ENCODE results near the gene MRPS6. TPM values are rescaled to one million over a fixed set of nuclear protein-coding genes. Genes with fewer than 3 reads are reported as not detected.

The MRPS6 gene
- polyA plus RNA-seq, 1 donor (not counting 4 experiments of a cell fraction or from before 2014, with no cell fraction given): 41.5 TPM

DNA sequence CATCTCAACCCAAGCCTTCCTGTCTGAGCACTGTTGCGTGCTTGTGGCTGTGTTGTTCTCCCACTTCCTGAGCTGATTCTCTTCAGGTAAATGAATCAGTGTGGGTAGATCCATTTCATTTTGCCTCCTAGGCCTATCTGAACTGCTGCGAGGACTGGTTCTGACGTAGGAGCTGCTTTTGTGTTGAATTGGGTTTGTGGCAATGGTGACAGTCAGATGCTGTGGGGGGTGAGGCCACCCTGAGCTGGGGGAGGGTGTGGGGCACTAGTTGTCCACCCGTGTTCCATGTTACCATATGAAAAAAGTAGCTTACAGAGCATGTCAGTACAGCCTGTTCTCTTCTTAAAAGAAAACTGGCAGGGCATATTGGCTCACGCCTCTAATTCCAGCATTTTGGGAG is 81.5 kb downstream of the MRPS6 start:
- Histone ChIP-seq H3K36me3 (ENCODE audit: control insufficient read depth in 2 of 2, extremely low read depth in 1 of 2, insufficient read depth in 2 of 2, low read length in 2 of 2) (no peaks in the 10 kb centered on the region), H3K4me3 (ENCODE audit: control insufficient read depth in 2 of 3, extremely low read depth in 1 of 3, insufficient read depth in 2 of 3, low read depth in 1 of 3, low read length in 3 of 3) (no peak overlapping the region), H3K79me2 (ENCODE audit: control insufficient read depth, insufficient read depth, low read length) (no peaks in the 10 kb centered on the region), H4K20me1 (ENCODE audit: control insufficient read depth, extremely low read depth, insufficient read depth, low read length) (no peaks in the 10 kb centered on the region), H2AFZ (ENCODE audit: control insufficient read depth, low read length) (no peak overlapping the region), H3K27ac (ENCODE audit: control insufficient read depth, insufficient read depth, low read length) (no peak overlapping the region), H3K9me3 (ENCODE audit: control insufficient read depth, low read depth, low read length) (no peaks in the 10 kb centered on the region), H3K4me1 (ENCODE audit: control insufficient read depth, extremely low read depth, insufficient read depth, low read length) (no peaks in the 10 kb centered on the region), H3K9ac (ENCODE audit: control insufficient read depth, extremely low read depth, insufficient read depth, low read length) (no peak overlapping the region), H3K9me1 (ENCODE audit: control insufficient read depth, extremely low read depth, insufficient read depth, low read length) (no peaks in the 10 kb centered on the region), H3K4me2 (ENCODE audit: control insufficient read depth, extremely low read depth, insufficient read depth, low read depth, low read length) (no peak overlapping the region), H3K27me3 (ENCODE audit: control insufficient read depth, extremely low read depth, insufficient read depth, low read length) (no peaks in the 10 kb centered on the region)
- TF ChIP-seq EZH2 (IDR thresholded peaks at IDR 0.05; ENCODE audit: low read length): no peak
- TF ChIP-seq, protein P1, sequence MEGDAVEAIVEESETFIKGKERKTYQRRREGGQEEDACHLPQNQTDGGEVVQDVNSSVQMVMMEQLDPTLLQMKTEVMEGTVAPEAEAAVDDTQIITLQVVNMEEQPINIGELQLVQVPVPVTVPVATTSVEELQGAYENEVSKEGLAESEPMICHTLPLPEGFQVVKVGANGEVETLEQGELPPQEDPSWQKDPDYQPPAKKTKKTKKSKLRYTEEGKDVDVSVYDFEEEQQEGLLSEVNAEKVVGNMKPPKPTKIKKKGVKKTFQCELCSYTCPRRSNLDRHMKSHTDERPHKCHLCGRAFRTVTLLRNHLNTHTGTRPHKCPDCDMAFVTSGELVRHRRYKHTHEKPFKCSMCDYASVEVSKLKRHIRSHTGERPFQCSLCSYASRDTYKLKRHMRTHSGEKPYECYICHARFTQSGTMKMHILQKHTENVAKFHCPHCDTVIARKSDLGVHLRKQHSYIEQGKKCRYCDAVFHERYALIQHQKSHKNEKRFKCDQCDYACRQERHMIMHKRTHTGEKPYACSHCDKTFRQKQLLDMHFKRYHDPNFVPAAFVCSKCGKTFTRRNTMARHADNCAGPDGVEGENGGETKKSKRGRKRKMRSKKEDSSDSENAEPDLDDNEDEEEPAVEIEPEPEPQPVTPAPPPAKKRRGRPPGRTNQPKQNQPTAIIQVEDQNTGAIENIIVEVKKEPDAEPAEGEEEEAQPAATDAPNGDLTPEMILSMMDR (optimal IDR thresholded peaks at IDR 0.05 in 1 of 3, IDR thresholded peaks at IDR 0.05 in 1 of 3, conservative IDR thresholded peaks at IDR 0.05 in 1 of 3; ENCODE audit: extremely low read depth in 1 of 3, insufficient read depth in 2 of 3, low read length in 3 of 3): no peak
- FAIRE-seq (no peak), DNase-seq (ENCODE audit: low read depth, low spot score) (no peak)
- dilution Hi-C loops (cut with MboI; ENCODE audit: extremely low pct_ligation_motif_present, low sequenced_read_pairs): no loop called here

DNA sequence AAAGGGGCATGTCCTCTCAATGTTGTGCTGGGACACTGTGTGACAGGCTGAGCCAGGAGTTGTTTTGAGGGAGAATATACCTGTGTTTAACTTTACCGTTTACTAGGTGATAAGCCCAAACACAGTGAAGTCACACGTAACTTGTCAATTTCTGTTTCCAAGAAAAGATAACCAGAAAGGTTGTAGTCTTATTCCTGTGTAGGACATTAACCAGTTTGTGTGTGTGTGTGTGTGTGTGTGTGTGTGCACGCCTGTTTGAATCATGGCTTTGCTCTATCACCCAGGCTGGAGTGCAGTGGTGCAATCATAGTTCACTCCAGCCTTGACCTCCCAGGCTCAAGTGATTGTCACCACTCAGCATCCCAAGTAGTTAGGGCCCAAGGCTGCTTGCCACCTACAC is 83.6 kb downstream of the MRPS6 start:
- Histone ChIP-seq H3K4me3 (ENCODE audit: control insufficient read depth in 2 of 3, extremely low read depth in 1 of 3, insufficient read depth in 2 of 3, low read depth in 1 of 3, low read length in 3 of 3) (no peak overlapping the region), H3K4me2 (ENCODE audit: control insufficient read depth, extremely low read depth, insufficient read depth, low read depth, low read length) (no peak overlapping the region), H3K27ac (ENCODE audit: control insufficient read depth, insufficient read depth, low read length) (no peak overlapping the region), H3K9ac (ENCODE audit: control insufficient read depth, extremely low read depth, insufficient read depth, low read length) (no peak overlapping the region), H3K36me3 (ENCODE audit: control insufficient read depth in 2 of 2, extremely low read depth in 1 of 2, insufficient read depth in 2 of 2, low read length in 2 of 2) (no peaks in the 10 kb centered on the region), H3K4me1 (ENCODE audit: control insufficient read depth, extremely low read depth, insufficient read depth, low read length) (no peaks in the 10 kb centered on the region), H3K27me3 (ENCODE audit: control insufficient read depth, extremely low read depth, insufficient read depth, low read length) (no peaks in the 10 kb centered on the region), H2AFZ (ENCODE audit: control insufficient read depth, low read length) (no peak overlapping the region), H4K20me1 (ENCODE audit: control insufficient read depth, extremely low read depth, insufficient read depth, low read length) (no peaks in the 10 kb centered on the region), H3K9me3 (ENCODE audit: control insufficient read depth, low read depth, low read length) (no peaks in the 10 kb centered on the region), H3K9me1 (ENCODE audit: control insufficient read depth, extremely low read depth, insufficient read depth, low read length) (no peaks in the 10 kb centered on the region), H3K79me2 (ENCODE audit: control insufficient read depth, insufficient read depth, low read length) (no peaks in the 10 kb centered on the region)
- no peak for DNase-seq (ENCODE audit: low read depth, low spot score)
- FAIRE-seq: no peak
- TF ChIP-seq, protein P1 (optimal IDR thresholded peaks at IDR 0.05 in 1 of 3, IDR thresholded peaks at IDR 0.05 in 1 of 3, conservative IDR thresholded peaks at IDR 0.05 in 1 of 3; ENCODE audit: extremely low read depth in 1 of 3, insufficient read depth in 2 of 3, low read length in 3 of 3): no peak
- dilution Hi-C loops (cut with MboI; ENCODE audit: extremely low pct_ligation_motif_present, low sequenced_read_pairs): no loop called here

All from keratinocyte (primary cell).